ENCODE results near the gene RUNX1.

RUNX1 gene

GRCh38 chr21:34882719-34883131 is 166.4 kb downstream of the RUNX1 start:
- peak overlapping the region; percentile 96 for H3K9ac ChIP-seq (ENCODE audit: low read length)
- H3K4me1 ChIP-seq (ENCODE audit: low read length) = peaks cover 23% of the 10 kb centered on the region
- H3K27ac ChIP-seq (ENCODE audit: low read length) = peak overlapping the region; percentile 87
- H4K20me1 ChIP-seq (ENCODE audit: insufficient read depth, low read length) = peaks cover 91% of the 10 kb centered on the region
- no peak overlapping the region for H2AFZ ChIP-seq (ENCODE audit: low read depth, low read length)
- H3K4me2 ChIP-seq (ENCODE audit: low read length) = peak overlapping the region; percentile 87
- TF ChIP-seq CTCF (IDR thresholded peaks at IDR 0.05; ENCODE audit: low read depth, low read length) (no peak), EZH2phosphoT487 (IDR thresholded peaks at IDR 0.05; ENCODE audit: low read depth) (no peak)
- no peaks in the 10 kb centered on the region for H3K9me3 ChIP-seq (ENCODE audit: insufficient read depth, low read length)
- H3K36me3 ChIP-seq (replicated peaks; ENCODE audit: low read depth, low read length) = peaks cover 78% of the 10 kb centered on the region
- no peaks in the 10 kb centered on the region for H3K27me3 ChIP-seq (ENCODE audit: low read depth, low read length)
- H3K79me2 ChIP-seq (ENCODE audit: low read length) = peaks cover 100% of the 10 kb centered on the region
- peak overlapping the region; percentile 98 for H3K4me3 ChIP-seq (ENCODE audit: low read length)

- TF ChIP-seq EZH2phosphoT487 (IDR thresholded peaks at IDR 0.05; ENCODE audit: low read depth) (no peak), CTCF (IDR thresholded peaks at IDR 0.05; ENCODE audit: low read depth, low read length) (no peak)
- Histone ChIP-seq H3K27me3 (ENCODE audit: low read depth, low read length) (no peaks in the 10 kb centered on the region), H3K4me1 (ENCODE audit: low read length) (peaks cover 23% of the 10 kb centered on the region), H3K27ac (ENCODE audit: low read length) (peak overlapping the region; percentile 87), H4K20me1 (ENCODE audit: insufficient read depth, low read length) (peaks cover 93% of the 10 kb centered on the region), H3K9me3 (ENCODE audit: insufficient read depth, low read length) (no peaks in the 10 kb centered on the region), H3K9ac (ENCODE audit: low read length) (peak overlapping the region; percentile 96), H3K4me2 (ENCODE audit: low read length) (peak overlapping the region; percentile 87), H3K4me3 (ENCODE audit: low read length) (peak overlapping the region; percentile 98), H2AFZ (ENCODE audit: low read depth, low read length) (no peak overlapping the region), H3K79me2 (ENCODE audit: low read length) (peaks cover 100% of the 10 kb centered on the region), H3K36me3 (replicated peaks; ENCODE audit: low read depth, low read length) (peaks cover 81% of the 10 kb centered on the region)
Measured at GRCh38 chr21:34881839-34882371, 167.2 kb downstream of the RUNX1 start.

GRCh38 chr21:34881421-34881820 is 167.7 kb downstream of the RUNX1 start:
- H3K36me3 ChIP-seq (replicated peaks; ENCODE audit: low read depth, low read length) = peaks cover 78% of the 10 kb centered on the region
- TF ChIP-seq CTCF (IDR thresholded peaks at IDR 0.05; ENCODE audit: low read depth, low read length) = no peak
- TF ChIP-seq EZH2phosphoT487 (IDR thresholded peaks at IDR 0.05; ENCODE audit: low read depth) = no peak
- H3K4me1 ChIP-seq (ENCODE audit: low read length) = peaks cover 23% of the 10 kb centered on the region
- H3K4me3 ChIP-seq (ENCODE audit: low read length) = peak overlapping the region; percentile 98
- H3K9me3 ChIP-seq (ENCODE audit: insufficient read depth, low read length) = no peaks in the 10 kb centered on the region
- H3K79me2 ChIP-seq (ENCODE audit: low read length) = peaks cover 100% of the 10 kb centered on the region
- no peak overlapping the region for H2AFZ ChIP-seq (ENCODE audit: low read depth, low read length)
- peak overlapping the region; percentile 87 for H3K4me2 ChIP-seq (ENCODE audit: low read length)
- no peaks in the 10 kb centered on the region for H3K27me3 ChIP-seq (ENCODE audit: low read depth, low read length)
- peaks cover 92% of the 10 kb centered on the region for H4K20me1 ChIP-seq (ENCODE audit: insufficient read depth, low read length)
- no peak overlapping the region for H3K27ac ChIP-seq (ENCODE audit: low read length)
- peak overlapping the region; percentile 96; the same call in 1 of the 2 replicates for H3K9ac ChIP-seq (ENCODE audit: low read length)

DNA sequence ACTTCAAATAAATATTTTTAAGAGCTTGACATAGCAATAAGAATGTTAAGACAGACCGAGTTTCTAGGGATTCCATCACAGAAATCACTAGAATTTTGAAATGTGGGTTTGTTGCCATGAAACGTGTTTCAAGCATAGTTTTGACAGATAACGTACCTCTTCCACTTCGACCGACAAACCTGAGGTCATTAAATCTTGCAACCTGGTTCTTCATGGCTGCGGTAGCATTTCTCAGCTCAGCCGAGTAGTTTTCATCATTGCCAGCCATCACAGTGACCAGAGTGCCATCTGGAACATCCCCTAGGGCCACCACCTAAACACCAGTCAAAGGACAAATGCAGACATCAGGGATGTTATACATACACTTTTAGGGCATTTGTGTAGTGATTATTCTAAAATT is 168.7 kb downstream of the RUNX1 start:
- TF ChIP-seq EZH2phosphoT487 (IDR thresholded peaks at IDR 0.05; ENCODE audit: low read depth) (no peak), CTCF (IDR thresholded peaks at IDR 0.05; ENCODE audit: low read depth, low read length) (no peak)
- Histone ChIP-seq H3K9ac (ENCODE audit: low read length) (no peak overlapping the region), H2AFZ (ENCODE audit: low read depth, low read length) (no peak overlapping the region), H3K79me2 (ENCODE audit: low read length) (peaks cover 100% of the 10 kb centered on the region), H3K4me2 (ENCODE audit: low read length) (no peak overlapping the region), H3K4me1 (ENCODE audit: low read length) (peaks cover 32% of the 10 kb centered on the region), H3K36me3 (replicated peaks; ENCODE audit: low read depth, low read length) (peaks cover 77% of the 10 kb centered on the region), H3K4me3 (ENCODE audit: low read length) (no peak overlapping the region), H3K27me3 (ENCODE audit: low read depth, low read length) (no peaks in the 10 kb centered on the region), H4K20me1 (ENCODE audit: insufficient read depth, low read length) (peaks cover 92% of the 10 kb centered on the region), H3K9me3 (ENCODE audit: insufficient read depth, low read length) (no peaks in the 10 kb centered on the region), H3K27ac (ENCODE audit: low read length) (no peak overlapping the region)
